SK-N-SH treated with all-trans-retinoic acid at 6 μM for 48 hours (cell line): ENCODE measurements around the gene TUBGCP5.

Experiments
- ATAC-seq: fragments of 200-7000 bp; cut with Tn5 transposase; 3 replicates; pipeline ENCODE4 v1.9.1; 2020; ENCODE audit warnings: mild to moderate bottlenecking, moderate library complexity
- BACH2 ChIP-seq: fragments of 250-450 bp; sonication (Bioruptor Pico); IDR thresholded peaks from 2 replicates; pipeline ENCODE4 v1.9.0; 2021; ENCODE audit warnings: mild to moderate bottlenecking, borderline replicate concordance
- ESRRG ChIP-seq: fragments of 250-450 bp; sonication (Bioruptor Pico); IDR thresholded peaks from 2 replicates; pipeline ENCODE4 v1.6.1; 2021; ENCODE audit warnings: mild to moderate bottlenecking
- GLIS3 ChIP-seq: fragments of 250-450 bp; sonication (Bioruptor Pico); IDR thresholded peaks from 2 replicates; pipeline ENCODE4 v1.5.0; 2020; ENCODE audit warnings: mild to moderate bottlenecking, moderate library complexity
- ISL1 ChIP-seq: fragments of 250-450 bp; sonication (Bioruptor Pico); IDR thresholded peaks from 2 replicates; pipeline ENCODE4 v2.1.2; 2022; ENCODE audit warnings: mild to moderate bottlenecking, moderate library complexity
- OSR1 ChIP-seq: fragments of 250-450 bp; sonication (Bioruptor Pico); IDR thresholded peaks from 2 replicates; pipeline ENCODE4 v1.8.0; 2022; ENCODE audit warnings: moderate library complexity, mild to moderate bottlenecking, inconsistent platforms
- PPARA ChIP-seq: fragments of 250-450 bp; sonication (Bioruptor Pico); IDR thresholded peaks from 2 replicates; pipeline ENCODE4 v1.5.0; 2020; ENCODE audit warnings: mild to moderate bottlenecking, borderline replicate concordance
- SNAI2 ChIP-seq: fragments of 250-450 bp; sonication (Bioruptor Pico); IDR thresholded peaks from 2 replicates; pipeline ENCODE4 v1.5.0; 2020; ENCODE audit warnings: mild to moderate bottlenecking, moderate library complexity
- TOX ChIP-seq: fragments of 250-450 bp; sonication (Bioruptor Pico); IDR thresholded peaks from 2 replicates; pipeline ENCODE4 v1.8.0; 2021; ENCODE audit warnings: mild to moderate bottlenecking, moderate library complexity, borderline replicate concordance
- ZFP3 ChIP-seq: fragments of 250-450 bp; sonication (Bioruptor Pico); IDR thresholded peaks from 2 replicates; pipeline ENCODE4 v1.5.0; 2020; ENCODE audit warnings: mild to moderate bottlenecking, moderate library complexity
- ZFP30 ChIP-seq: fragments of 450-650 bp; formaldehyde crosslinking; IDR thresholded peaks from 2 replicates; pipeline ENCODE4 v1.5.0; 2022; ENCODE audit warnings: mild to moderate bottlenecking, moderate library complexity
- ZNF565 ChIP-seq: fragments of 450-650 bp; formaldehyde crosslinking; conservative IDR thresholded peaks from 2 replicates; pipeline ENCODE4 v1.5.0; 2020; ENCODE audit warnings: low read depth, mild to moderate bottlenecking, moderate library complexity
- ZNF70 ChIP-seq: fragments of 450-650 bp; formaldehyde crosslinking; IDR thresholded peaks from 2 replicates; pipeline ENCODE4 v1.5.0; 2020; ENCODE audit warnings: mild to moderate bottlenecking, moderate library complexity
- ZNF8 ChIP-seq: fragments of 450-650 bp; formaldehyde crosslinking; IDR thresholded peaks from 2 replicates; pipeline ENCODE4 v1.5.0; 2020; ENCODE audit warnings: mild to moderate bottlenecking, moderate library complexity
- TF ChIP-seq, protein P1 (sequence below): fragments of 250-450 bp; sonication (Bioruptor Pico); IDR thresholded peaks from 2 replicates; pipeline ENCODE4 v1.8.0; 2020; ENCODE audit warnings: mild to moderate bottlenecking, moderate library complexity, borderline replicate concordance
- TF ChIP-seq, protein P2 (sequence below): fragments of 250-450 bp; sonication (Bioruptor Pico); IDR thresholded peaks from 2 replicates; pipeline ENCODE4 v1.5.0; 2020; ENCODE audit warnings: mild to moderate bottlenecking, moderate library complexity
- TF ChIP-seq, protein P3 (sequence below): fragments of 250-450 bp; sonication (Bioruptor Pico); IDR thresholded peaks from 2 replicates; pipeline ENCODE4 v1.5.1; 2020; ENCODE audit warnings: low read depth, mild to moderate bottlenecking, moderate library complexity

Gene TUBGCP5

DNA sequence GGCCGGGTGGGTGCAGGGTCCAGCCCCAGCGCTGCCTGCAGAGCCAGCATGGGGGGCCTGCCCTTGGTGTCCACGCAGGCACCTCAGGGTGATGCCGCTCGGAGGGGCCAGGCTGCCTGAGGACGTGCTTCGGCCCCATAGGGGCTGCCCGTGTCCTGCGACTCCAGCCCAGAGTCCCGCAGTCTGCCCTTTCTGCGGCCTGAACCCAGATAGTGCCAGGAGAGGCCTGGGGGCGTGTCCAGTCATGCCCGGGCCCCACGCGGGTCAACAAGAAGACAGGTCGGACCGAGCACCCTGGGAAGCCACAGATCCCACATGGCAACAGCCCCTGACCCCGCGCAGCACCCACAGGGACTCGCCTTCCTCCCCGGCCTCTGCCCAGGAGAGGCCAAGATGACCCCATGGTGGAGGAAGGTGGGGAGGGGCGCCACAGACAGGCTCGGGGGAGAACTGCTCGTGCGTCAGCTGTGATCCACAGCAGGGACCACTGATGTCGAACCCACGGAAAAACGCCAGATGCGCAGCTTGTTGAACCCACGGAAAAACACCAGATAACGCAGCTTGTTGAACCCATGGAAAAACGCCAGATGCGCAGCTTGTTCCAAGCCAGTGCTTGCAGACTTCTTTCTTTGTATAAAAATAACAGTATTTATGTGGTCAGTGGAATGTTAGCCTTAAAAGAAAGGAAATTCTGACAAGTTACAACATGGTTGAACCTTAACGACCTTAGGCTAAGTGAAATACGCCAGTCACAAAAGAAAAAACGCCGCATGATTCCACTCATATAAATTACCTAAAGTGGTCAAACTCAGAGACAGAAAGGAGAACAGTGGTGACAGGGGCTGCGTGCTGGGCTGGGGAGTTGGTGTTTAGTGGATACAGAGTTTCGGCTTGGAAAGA, 87.7 kb downstream of the TUBGCP5 start:
- no peak for ATAC-seq
- TF ChIP-seq, protein P1, sequence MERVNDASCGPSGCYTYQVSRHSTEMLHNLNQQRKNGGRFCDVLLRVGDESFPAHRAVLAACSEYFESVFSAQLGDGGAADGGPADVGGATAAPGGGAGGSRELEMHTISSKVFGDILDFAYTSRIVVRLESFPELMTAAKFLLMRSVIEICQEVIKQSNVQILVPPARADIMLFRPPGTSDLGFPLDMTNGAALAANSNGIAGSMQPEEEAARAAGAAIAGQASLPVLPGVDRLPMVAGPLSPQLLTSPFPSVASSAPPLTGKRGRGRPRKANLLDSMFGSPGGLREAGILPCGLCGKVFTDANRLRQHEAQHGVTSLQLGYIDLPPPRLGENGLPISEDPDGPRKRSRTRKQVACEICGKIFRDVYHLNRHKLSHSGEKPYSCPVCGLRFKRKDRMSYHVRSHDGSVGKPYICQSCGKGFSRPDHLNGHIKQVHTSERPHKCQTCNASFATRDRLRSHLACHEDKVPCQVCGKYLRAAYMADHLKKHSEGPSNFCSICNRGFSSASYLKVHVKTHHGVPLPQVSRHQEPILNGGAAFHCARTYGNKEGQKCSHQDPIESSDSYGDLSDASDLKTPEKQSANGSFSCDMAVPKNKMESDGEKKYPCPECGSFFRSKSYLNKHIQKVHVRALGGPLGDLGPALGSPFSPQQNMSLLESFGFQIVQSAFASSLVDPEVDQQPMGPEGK (CRISPR knock-in tag): no peak
- TF ChIP-seq PPARA (CRISPR knock-in tag): no peak
- TF ChIP-seq GLIS3 (CRISPR knock-in tag): no peak
- TF ChIP-seq, protein P2, sequence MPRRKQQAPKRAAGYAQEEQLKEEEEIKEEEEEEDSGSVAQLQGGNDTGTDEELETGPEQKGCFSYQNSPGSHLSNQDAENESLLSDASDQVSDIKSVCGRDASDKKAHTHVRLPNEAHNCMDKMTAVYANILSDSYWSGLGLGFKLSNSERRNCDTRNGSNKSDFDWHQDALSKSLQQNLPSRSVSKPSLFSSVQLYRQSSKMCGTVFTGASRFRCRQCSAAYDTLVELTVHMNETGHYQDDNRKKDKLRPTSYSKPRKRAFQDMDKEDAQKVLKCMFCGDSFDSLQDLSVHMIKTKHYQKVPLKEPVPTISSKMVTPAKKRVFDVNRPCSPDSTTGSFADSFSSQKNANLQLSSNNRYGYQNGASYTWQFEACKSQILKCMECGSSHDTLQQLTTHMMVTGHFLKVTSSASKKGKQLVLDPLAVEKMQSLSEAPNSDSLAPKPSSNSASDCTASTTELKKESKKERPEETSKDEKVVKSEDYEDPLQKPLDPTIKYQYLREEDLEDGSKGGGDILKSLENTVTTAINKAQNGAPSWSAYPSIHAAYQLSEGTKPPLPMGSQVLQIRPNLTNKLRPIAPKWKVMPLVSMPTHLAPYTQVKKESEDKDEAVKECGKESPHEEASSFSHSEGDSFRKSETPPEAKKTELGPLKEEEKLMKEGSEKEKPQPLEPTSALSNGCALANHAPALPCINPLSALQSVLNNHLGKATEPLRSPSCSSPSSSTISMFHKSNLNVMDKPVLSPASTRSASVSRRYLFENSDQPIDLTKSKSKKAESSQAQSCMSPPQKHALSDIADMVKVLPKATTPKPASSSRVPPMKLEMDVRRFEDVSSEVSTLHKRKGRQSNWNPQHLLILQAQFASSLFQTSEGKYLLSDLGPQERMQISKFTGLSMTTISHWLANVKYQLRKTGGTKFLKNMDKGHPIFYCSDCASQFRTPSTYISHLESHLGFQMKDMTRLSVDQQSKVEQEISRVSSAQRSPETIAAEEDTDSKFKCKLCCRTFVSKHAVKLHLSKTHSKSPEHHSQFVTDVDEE (CRISPR knock-in tag): no peak
- no peak for TF ChIP-seq ZNF8
- no peak for TF ChIP-seq ZFP30

DNA sequence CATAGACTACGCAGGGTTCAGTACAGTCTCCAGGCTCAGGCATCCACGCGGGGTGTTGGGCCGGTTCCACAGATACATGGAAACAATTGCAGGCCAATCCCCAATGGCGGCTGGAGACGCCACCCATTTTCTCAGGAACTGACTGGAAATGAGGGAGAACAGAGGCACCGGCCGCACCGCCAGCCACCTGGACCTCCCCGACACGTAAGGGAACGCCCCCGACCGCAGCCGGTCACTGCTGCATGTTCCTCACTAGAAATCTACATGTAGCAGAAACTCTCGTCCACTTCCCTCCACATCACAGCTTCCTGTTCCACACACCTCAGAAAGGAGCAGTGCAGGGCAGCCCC, 88.4 kb downstream of the TUBGCP5 start:
- TF ChIP-seq TOX (CRISPR knock-in tag): no peak
- TF ChIP-seq, protein P3, sequence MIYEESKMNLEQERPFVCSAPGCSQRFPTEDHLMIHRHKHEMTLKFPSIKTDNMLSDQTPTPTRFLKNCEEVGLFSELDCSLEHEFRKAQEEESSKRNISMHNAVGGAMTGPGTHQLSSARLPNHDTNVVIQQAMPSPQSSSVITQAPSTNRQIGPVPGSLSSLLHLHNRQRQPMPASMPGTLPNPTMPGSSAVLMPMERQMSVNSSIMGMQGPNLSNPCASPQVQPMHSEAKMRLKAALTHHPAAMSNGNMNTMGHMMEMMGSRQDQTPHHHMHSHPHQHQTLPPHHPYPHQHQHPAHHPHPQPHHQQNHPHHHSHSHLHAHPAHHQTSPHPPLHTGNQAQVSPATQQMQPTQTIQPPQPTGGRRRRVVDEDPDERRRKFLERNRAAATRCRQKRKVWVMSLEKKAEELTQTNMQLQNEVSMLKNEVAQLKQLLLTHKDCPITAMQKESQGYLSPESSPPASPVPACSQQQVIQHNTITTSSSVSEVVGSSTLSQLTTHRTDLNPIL: no peak
- TF ChIP-seq ISL1 (CRISPR knock-in tag): no peak
- TF ChIP-seq ZNF565 (CRISPR knock-in tag): no peak
- no peak for TF ChIP-seq ZFP3 (CRISPR knock-in tag)
- no peak for TF ChIP-seq ESRRG (CRISPR knock-in tag)
- no peak for TF ChIP-seq BACH2 (CRISPR knock-in tag)
- no peak for TF ChIP-seq SNAI2 (CRISPR knock-in tag)
- TF ChIP-seq OSR1 (CRISPR knock-in tag): no peak
- TF ChIP-seq PPARA (CRISPR knock-in tag): no peak
- ATAC-seq: no peak

DNA sequence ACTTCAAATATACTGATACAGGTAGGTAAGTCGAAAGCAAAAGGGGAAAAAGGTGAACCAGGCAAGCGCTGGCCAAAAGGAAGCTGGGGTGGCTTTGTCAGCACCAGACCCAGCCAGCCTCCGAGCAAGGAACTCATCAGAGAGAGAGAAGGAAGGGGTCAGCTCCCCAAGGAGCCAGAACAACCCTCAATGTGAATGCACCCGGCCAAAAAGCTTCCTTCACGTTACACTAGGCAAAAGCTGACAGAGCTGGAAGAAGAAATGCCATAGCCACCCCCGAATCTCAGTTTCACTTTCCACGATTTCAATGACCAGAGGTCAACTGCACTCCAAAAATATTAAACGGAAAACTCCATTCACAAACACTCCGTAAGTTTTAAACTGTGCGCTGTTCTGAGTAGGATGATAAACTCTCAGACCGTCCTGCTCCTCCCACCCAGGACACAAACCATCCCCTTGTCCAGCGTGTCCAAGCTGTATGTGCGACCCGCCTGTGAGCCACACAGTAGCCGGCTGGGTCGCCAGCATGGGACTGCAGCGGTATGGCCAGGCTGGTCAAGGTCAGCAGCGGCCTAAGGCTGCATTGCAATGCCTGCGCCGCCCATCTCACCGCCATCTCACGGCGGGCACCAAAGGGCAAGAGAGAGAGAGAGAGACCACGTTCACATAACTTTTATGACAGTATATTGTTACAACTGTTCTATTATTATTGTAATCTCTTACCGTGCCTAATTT, 88.9 kb downstream of the TUBGCP5 start:
- ATAC-seq: no peak
- TF ChIP-seq ISL1 (CRISPR knock-in tag): no peak
- TF ChIP-seq TOX (CRISPR knock-in tag): no peak
- no peak for TF ChIP-seq ZNF70 (CRISPR knock-in tag)
- TF ChIP-seq SNAI2 (CRISPR knock-in tag): no peak
